Keratinocyte (primary cell): ENCODE results near the gene SEC31A. TPM values are rescaled to one million over a fixed set of nuclear protein-coding genes. Genes with fewer than 3 reads are reported as not detected.
A peak's percentile ranks its signal among the peaks of the same experiment; 100 is the strongest.

Experiments used
- DNase-seq: peaks from one replicate; pipeline ENCODE4 v3.0.0-alpha.2; 2011; ENCODE audit warnings: low read depth, missing footprints, low spot score
- FAIRE-seq: peaks from 2 replicates; lab custom pipeline; 2011; peaks lifted over from hg19 to GRCh38; lab: Jason Lieb, UNC
- H2AFZ ChIP-seq: 2 replicates; pipeline ENCODE4 v1.6.0; 2012; ENCODE audit warnings: low read length, control low read depth, inconsistent platforms; ENCODE audit not compliant: control insufficient read depth
- H3K27ac ChIP-seq: 2 replicates; pipeline ENCODE4 v1.5.1; 2011; ENCODE audit warnings: low read length; ENCODE audit not compliant: control insufficient read depth, insufficient read depth
- H3K27me3 ChIP-seq: 3 replicates; pipeline ENCODE4 v1.6.0; 2011; ENCODE audit warnings: low read length; ENCODE audit not compliant: control insufficient read depth, insufficient read depth; ENCODE audit errors: extremely low read depth
- H3K36me3 ChIP-seq, 2 experiments: 2 replicates in 1 of 2; 3 replicates in 1 of 2; pipeline ENCODE4 v1.5.1; 2011; ENCODE audit warnings: low read length in 2 of 2, mild to moderate bottlenecking in 1 of 2; ENCODE audit not compliant: control insufficient read depth in 2 of 2, insufficient read depth in 2 of 2; ENCODE audit errors: extremely low read depth in 1 of 2
- H3K4me1 ChIP-seq: 3 replicates; pipeline ENCODE4 v1.5.1; 2011; ENCODE audit warnings: low read length; ENCODE audit not compliant: control insufficient read depth, insufficient read depth; ENCODE audit errors: extremely low read depth
- H3K4me2 ChIP-seq: 3 replicates; pipeline ENCODE4 v1.6.0; 2011; ENCODE audit warnings: low read depth, low read length; ENCODE audit not compliant: control insufficient read depth, insufficient read depth; ENCODE audit errors: extremely low read depth
- H3K4me3 ChIP-seq, 3 experiments: fragments of 200-600 bp in 1 of 3; sonication (generic) in 1 of 3; 2 replicates in 2 of 3; 3 replicates in 1 of 3; pipeline ENCODE4 v1.5.1; 2011 to 2016; ENCODE audit warnings: low read length in 3 of 3, mild to moderate bottlenecking in 3 of 3, control low read depth in 2 of 3, inconsistent platforms in 1 of 3, low read depth in 1 of 3, mixed read lengths in 1 of 3, mixed run types in 1 of 3, moderate library complexity in 1 of 3; ENCODE audit not compliant: control insufficient read depth in 2 of 3, insufficient read depth in 2 of 3; ENCODE audit errors: extremely low read depth in 1 of 3
- H3K79me2 ChIP-seq: 2 replicates; pipeline ENCODE4 v1.6.0; 2012; ENCODE audit warnings: low read length; ENCODE audit not compliant: control insufficient read depth, insufficient read depth
- H3K9ac ChIP-seq: 3 replicates; pipeline ENCODE4 v1.6.0; 2011; ENCODE audit warnings: low read length; ENCODE audit not compliant: control insufficient read depth, insufficient read depth; ENCODE audit errors: extremely low read depth
- H3K9me1 ChIP-seq: 3 replicates; pipeline ENCODE4 v1.6.0; 2011; ENCODE audit warnings: low read length; ENCODE audit not compliant: control insufficient read depth, insufficient read depth; ENCODE audit errors: extremely low read depth
- H3K9me3 ChIP-seq: 2 replicates; pipeline ENCODE4 v1.5.1; 2012; ENCODE audit warnings: low read depth, low read length; ENCODE audit not compliant: control insufficient read depth
- H4K20me1 ChIP-seq: 3 replicates; pipeline ENCODE4 v1.6.0; 2011; ENCODE audit warnings: low read length; ENCODE audit not compliant: control insufficient read depth, insufficient read depth; ENCODE audit errors: extremely low read depth
- EZH2 ChIP-seq: IDR thresholded peaks from one replicate; pipeline ENCODE4 v1.6.1; 2012; ENCODE audit warnings: inconsistent platforms, mild to moderate bottlenecking, low read length, moderate library complexity
- dilution Hi-C: fragments of 300-500 bp; cut with MboI; formaldehyde crosslinking; loops from one replicate; pipeline ENCODE4 v1.7.0; 2020; ENCODE audit warnings: low sequenced_read_pairs; ENCODE audit not compliant: extremely low pct_ligation_motif_present
- polyA plus RNA-seq, 5 experiments: library from polyadenylated mRNA; depleted of rRNA in 3 of 5; stranded (reverse) in 3 of 5; stranded (forward) in 1 of 5; unstranded in 1 of 5; fragments of >200 nt; gene quantifications; 1 replicate in 1 of 5; 2 replicates in 3 of 5; 3 replicates in 1 of 5; pipeline versions ENCODE4 v1.2.1 to v1.2.3, GENCODE V29; 2011 to 2012; ENCODE audit warnings: missing spikeins in 2 of 5, low read depth in 1 of 5, low replicate concordance in 1 of 5
- TF ChIP-seq, protein P1 (sequence below), 3 experiments: IDR thresholded peaks in 1 of 3; conservative IDR thresholded peaks in 1 of 3; optimal IDR thresholded peaks in 1 of 3; 2 replicates in 2 of 3; 3 replicates in 1 of 3; pipeline versions ENCODE3 to v1.5.1; 2011; ENCODE audit warnings: low read length in 3 of 3, mild to moderate bottlenecking in 3 of 3, moderate library complexity in 2 of 3, control low read depth in 1 of 3, inconsistent platforms in 1 of 3; ENCODE audit not compliant: insufficient read depth in 2 of 3; ENCODE audit errors: extremely low read depth in 1 of 3

Gene SEC31A
- polyA plus RNA-seq, 1 donor (not counting 4 experiments of a cell fraction or from before 2014, with no cell fraction given): 192 TPM

DNA sequence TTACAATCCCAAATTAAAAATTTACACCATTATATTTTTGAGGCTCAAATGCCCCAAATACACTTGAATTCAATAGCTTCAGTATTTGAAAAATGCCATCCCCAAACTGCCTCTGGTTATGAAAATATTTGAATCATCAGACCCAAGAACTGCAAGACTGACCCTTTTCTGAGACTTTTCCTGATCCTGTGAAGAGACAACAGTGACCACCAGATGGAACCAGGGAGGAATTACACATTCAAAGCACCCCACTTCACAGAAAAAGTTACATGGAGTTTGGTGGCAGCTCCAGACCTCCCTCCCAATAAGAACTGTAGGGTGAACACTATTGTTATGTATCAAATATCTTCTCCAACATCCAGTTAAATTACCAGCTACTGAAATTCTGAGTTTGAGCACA, 48.4 kb downstream of the SEC31A start:
- Histone ChIP-seq H3K9ac (no peak overlapping the region), H3K4me2 (no peak overlapping the region), H3K27ac (no peak overlapping the region), H3K4me3 (no peak overlapping the region), H3K9me1 (peaks cover 2% of the 10 kb centered on the region), H3K36me3 (peaks cover 25 to 28% of the 10 kb centered on the region in 2 experiments), H4K20me1 (no peaks in the 10 kb centered on the region), H3K27me3 (no peaks in the 10 kb centered on the region), H3K79me2 (peaks cover 3% of the 10 kb centered on the region), H2AFZ (no peak overlapping the region), H3K9me3 (no peaks in the 10 kb centered on the region), H3K4me1 (no peaks in the 10 kb centered on the region)
- dilution Hi-C loops: no loop called here
- TF ChIP-seq EZH2: no peak
- TF ChIP-seq, protein P1, sequence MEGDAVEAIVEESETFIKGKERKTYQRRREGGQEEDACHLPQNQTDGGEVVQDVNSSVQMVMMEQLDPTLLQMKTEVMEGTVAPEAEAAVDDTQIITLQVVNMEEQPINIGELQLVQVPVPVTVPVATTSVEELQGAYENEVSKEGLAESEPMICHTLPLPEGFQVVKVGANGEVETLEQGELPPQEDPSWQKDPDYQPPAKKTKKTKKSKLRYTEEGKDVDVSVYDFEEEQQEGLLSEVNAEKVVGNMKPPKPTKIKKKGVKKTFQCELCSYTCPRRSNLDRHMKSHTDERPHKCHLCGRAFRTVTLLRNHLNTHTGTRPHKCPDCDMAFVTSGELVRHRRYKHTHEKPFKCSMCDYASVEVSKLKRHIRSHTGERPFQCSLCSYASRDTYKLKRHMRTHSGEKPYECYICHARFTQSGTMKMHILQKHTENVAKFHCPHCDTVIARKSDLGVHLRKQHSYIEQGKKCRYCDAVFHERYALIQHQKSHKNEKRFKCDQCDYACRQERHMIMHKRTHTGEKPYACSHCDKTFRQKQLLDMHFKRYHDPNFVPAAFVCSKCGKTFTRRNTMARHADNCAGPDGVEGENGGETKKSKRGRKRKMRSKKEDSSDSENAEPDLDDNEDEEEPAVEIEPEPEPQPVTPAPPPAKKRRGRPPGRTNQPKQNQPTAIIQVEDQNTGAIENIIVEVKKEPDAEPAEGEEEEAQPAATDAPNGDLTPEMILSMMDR (optimal IDR thresholded peaks at IDR 0.05 in 1 of 3, IDR thresholded peaks at IDR 0.05 in 1 of 3, conservative IDR thresholded peaks at IDR 0.05 in 1 of 3; ENCODE audit: extremely low read depth in 1 of 3, insufficient read depth in 2 of 3, low read length in 3 of 3): peak; percentile 2 to 33 (median 32)
- DNase-seq (no peak), FAIRE-seq (no peak)

DNA sequence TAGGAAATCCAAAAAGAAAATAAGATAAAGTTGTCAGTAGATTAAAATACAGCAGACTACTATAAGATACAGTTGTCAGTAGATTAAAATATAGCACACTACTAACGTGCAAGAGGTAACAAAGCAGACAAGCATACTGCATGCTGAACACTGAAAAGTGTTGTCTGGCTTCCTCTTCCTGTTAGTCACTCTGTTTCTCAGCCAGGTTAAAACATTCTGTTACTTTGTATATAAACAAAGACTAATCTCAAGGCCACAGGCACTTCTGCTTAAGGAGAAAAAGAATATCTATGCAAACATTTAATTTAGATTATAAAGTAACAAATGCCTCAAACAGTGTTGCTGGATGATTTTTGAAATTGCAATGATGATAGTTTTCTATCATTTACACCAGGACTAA, 51.3 kb downstream of the SEC31A start:
- DNase-seq: no peak
- no peaks in the 10 kb centered on the region for H3K9me1 ChIP-seq
- no peaks in the 10 kb centered on the region for H3K9me3 ChIP-seq
- TF ChIP-seq, protein P1 (optimal IDR thresholded peaks at IDR 0.05 in 1 of 3, IDR thresholded peaks at IDR 0.05 in 1 of 3, conservative IDR thresholded peaks at IDR 0.05 in 1 of 3; ENCODE audit: extremely low read depth in 1 of 3, insufficient read depth in 2 of 3, low read length in 3 of 3): no peak
- no peak for TF ChIP-seq EZH2
- H3K79me2 ChIP-seq: no peaks in the 10 kb centered on the region
- no peaks in the 10 kb centered on the region for H4K20me1 ChIP-seq
- no peak overlapping the region for H3K4me2 ChIP-seq
- H3K27me3 ChIP-seq: no peaks in the 10 kb centered on the region
- H3K27ac ChIP-seq: no peak overlapping the region
- no peak overlapping the region for H3K9ac ChIP-seq
- no peak for FAIRE-seq
- peaks cover 12 to 21% of the 10 kb centered on the region in 2 experiments for H3K36me3 ChIP-seq
- H3K4me3 ChIP-seq: no peak overlapping the region
- H3K4me1 ChIP-seq: no peaks in the 10 kb centered on the region
- H2AFZ ChIP-seq: no peak overlapping the region
- dilution Hi-C loops: no loop called here
